ENCODE measurements around the gene TAS2R20. TPM values are rescaled to one million over a fixed set of nuclear protein-coding genes. Genes with fewer than 3 reads are reported as not detected.

TAS2R20 gene
- total and polyA plus RNA-seq, 2 experiments from 2014 or later: 3.9 TPM; not detected in 1

- no peaks in the 10 kb centered on the region for H3K27me3 Mint-ChIP-seq (ENCODE audit: insufficient read depth, low read depth, poor library complexity)
- H3K9me3 Mint-ChIP-seq: peaks cover 6% of the 10 kb centered on the region; the same call in 2 of the 3 replicates
- H3K27ac ChIP-seq (ENCODE audit: low read depth): no peak overlapping the region
- TF ChIP-seq ZNF114 (CRISPR knock-in tag; IDR thresholded peaks at IDR 0.05) (no peak), POLR2AphosphoS5 (IDR thresholded peaks at IDR 0.05; ENCODE audit: low read depth) (no peak), STAT1 (IDR thresholded peaks at IDR 0.05; ENCODE audit: unreplicated experiment) (no peak), CREB1 (CRISPR knock-in tag; IDR thresholded peaks at IDR 0.05; ENCODE audit: low read depth) (no peak), EZH2 (IDR thresholded peaks at IDR 0.05; ENCODE audit: low read depth, unreplicated experiment) (no peak)
- DNase-seq (ENCODE audit: low spot score) (no peak), ATAC-seq (no peak)
- no peaks in the 10 kb centered on the region for H3K27me3 ChIP-seq (ENCODE audit: insufficient read depth)
- no peak overlapping the region for H3K4me3 ChIP-seq
- H4K20me1 ChIP-seq (replicated peaks; ENCODE audit: insufficient read depth): no peaks in the 10 kb centered on the region; the same call in 1 of the 2 replicates
- H3K27ac Mint-ChIP-seq: no peak overlapping the region
- H3K4me1 ChIP-seq (ENCODE audit: insufficient read depth): no peaks in the 10 kb centered on the region
- no peak overlapping the region for H3K4me2 ChIP-seq
- H3K36me3 Mint-ChIP-seq (ENCODE audit: low read depth): peaks cover 7% of the 10 kb centered on the region; the same call in 1 of the 3 replicates
- H3F3A ChIP-seq (replicated peaks; ENCODE audit: low read depth): no peaks in the 10 kb centered on the region
- peaks cover 13% of the 10 kb centered on the region; the same call in 1 of the 2 replicates for H3K79me2 ChIP-seq (replicated peaks; ENCODE audit: insufficient read depth)
- H3K4me1 Mint-ChIP-seq: no peaks in the 10 kb centered on the region
- H3K4me3 Mint-ChIP-seq: no peak overlapping the region
- no peak overlapping the region for H2AFZ ChIP-seq
- no peaks in the 10 kb centered on the region for H3K36me3 ChIP-seq (ENCODE audit: insufficient read depth)
- 0 out of 2 replicates have a peak, but pooled peaks cover 3% of the 10 kb centered on the region for H3K9me2 ChIP-seq (ENCODE audit: insufficient read depth)
Measured at GRCh38 chr12:10960211-10960610, 37.9 kb downstream of the TAS2R20 start.

- Histone ChIP-seq H4K20me1 (replicated peaks; ENCODE audit: insufficient read depth) (no peaks in the 10 kb centered on the region; the same call in 1 of the 2 replicates), H3K4me1 (ENCODE audit: insufficient read depth) (no peaks in the 10 kb centered on the region), H3K27ac (ENCODE audit: low read depth) (no peak overlapping the region), H3K4me2 (no peak overlapping the region), H3K27me3 (ENCODE audit: insufficient read depth) (no peaks in the 10 kb centered on the region), H3K4me3 (no peak overlapping the region), H3F3A (replicated peaks; ENCODE audit: low read depth) (no peaks in the 10 kb centered on the region), H3K9me2 (ENCODE audit: insufficient read depth) (0 out of 2 replicates have a peak, but pooled peaks cover 3% of the 10 kb centered on the region), H3K79me2 (replicated peaks; ENCODE audit: insufficient read depth) (peaks cover 17% of the 10 kb centered on the region; the same call in 1 of the 2 replicates), H2AFZ (no peak overlapping the region), H3K36me3 (ENCODE audit: insufficient read depth) (no peaks in the 10 kb centered on the region)
- TF ChIP-seq EZH2 (IDR thresholded peaks at IDR 0.05; ENCODE audit: low read depth, unreplicated experiment): no peak
- TF ChIP-seq CTCF (conservative IDR thresholded peaks at IDR 0.05; ENCODE audit: low read depth in 2 of 2): peak in 1 of 2 experiments; percentile 33; a peak in 2 of 4 replicates
- Mint-ChIP-seq H3K27me3 (ENCODE audit: insufficient read depth, low read depth, poor library complexity) (no peaks in the 10 kb centered on the region), H3K4me1 (no peaks in the 10 kb centered on the region), H3K4me3 (no peak overlapping the region), H3K27ac (no peak overlapping the region), H3K36me3 (ENCODE audit: low read depth) (peaks cover 8% of the 10 kb centered on the region; the same call in 1 of the 3 replicates), H3K9me3 (peaks cover 7% of the 10 kb centered on the region)
- ATAC-seq (no peak), DNase-seq (ENCODE audit: low spot score) (no peak)
Measured at GRCh38 chr12:10959804-10960203, 38.3 kb downstream of the TAS2R20 start.

- Histone ChIP-seq H4K20me1 (replicated peaks; ENCODE audit: insufficient read depth) (no peaks in the 10 kb centered on the region; the same call in 1 of the 2 replicates), H3F3A (replicated peaks; ENCODE audit: low read depth) (no peaks in the 10 kb centered on the region), H3K36me3 (ENCODE audit: insufficient read depth) (no peaks in the 10 kb centered on the region), H3K4me1 (ENCODE audit: insufficient read depth) (no peaks in the 10 kb centered on the region), H3K79me2 (replicated peaks; ENCODE audit: insufficient read depth) (peaks cover 20% of the 10 kb centered on the region), H3K4me2 (no peak overlapping the region), H3K9me2 (ENCODE audit: insufficient read depth) (0 out of 2 replicates have a peak, but pooled peaks cover 3% of the 10 kb centered on the region), H3K27ac (ENCODE audit: low read depth) (no peak overlapping the region), H2AFZ (no peak overlapping the region), H3K27me3 (ENCODE audit: insufficient read depth) (no peaks in the 10 kb centered on the region), H3K4me3 (no peak overlapping the region)
- no peaks in the 10 kb centered on the region; the same call in 2 of the 3 replicates for H3K4me1 Mint-ChIP-seq
- H3K9me3 Mint-ChIP-seq: peaks cover 7% of the 10 kb centered on the region
- ATAC-seq (no peak), DNase-seq (ENCODE audit: low spot score) (no peak)
- H3K36me3 Mint-ChIP-seq (ENCODE audit: low read depth): peaks cover 8% of the 10 kb centered on the region; the same call in 2 of the 3 replicates
- H3K27me3 Mint-ChIP-seq (ENCODE audit: insufficient read depth, low read depth, poor library complexity): no peaks in the 10 kb centered on the region
- no peak overlapping the region for H3K27ac Mint-ChIP-seq
- H3K4me3 Mint-ChIP-seq: no peak overlapping the region
- TF ChIP-seq STAT1 (IDR thresholded peaks at IDR 0.05; ENCODE audit: unreplicated experiment): no peak
- no peak for TF ChIP-seq JUNB (IDR thresholded peaks at IDR 0.05; ENCODE audit: unreplicated experiment)
- TF ChIP-seq ZNF114 (CRISPR knock-in tag; IDR thresholded peaks at IDR 0.05): no peak
- TF ChIP-seq ZNF462 (CRISPR knock-in tag; IDR thresholded peaks at IDR 0.05): no peak
- TF ChIP-seq POLR2AphosphoS5 (IDR thresholded peaks at IDR 0.05; ENCODE audit: low read depth): no peak
- no peak for TF ChIP-seq NANOG (IDR thresholded peaks at IDR 0.05; ENCODE audit: borderline replicate concordance)
Measured at GRCh38 chr12:10957741-10958140, 40.4 kb downstream of the TAS2R20 start.
